Activated naive CD8-positive, alpha-beta T cell (primary cell): ENCODE results near the gene BCL11B.
"Not testable (repeated sequence)": the region's sequence is repeated elsewhere in the genome, so short reads cannot be mapped to it uniquely, and the experiment has no call there.

ENCODE experiments used
- H3K27ac Mint-ChIP-seq: one replicate; pipeline ENCODE4 v1.8.0; 2021; ENCODE audit warnings: mixed read lengths
- H3K27me3 Mint-ChIP-seq: one replicate; pipeline ENCODE4 v1.8.0; 2021; ENCODE audit warnings: mixed read lengths
- H3K36me3 Mint-ChIP-seq: one replicate; pipeline ENCODE4 v1.8.0; 2021; ENCODE audit warnings: mixed read lengths
- H3K4me1 Mint-ChIP-seq: one replicate; pipeline ENCODE4 v1.8.0; 2021; ENCODE audit warnings: low read depth, mixed read lengths
- H3K4me3 Mint-ChIP-seq: one replicate; pipeline ENCODE4 v1.8.0; 2021; ENCODE audit warnings: mild to moderate bottlenecking, mixed read lengths
- H3K9me3 Mint-ChIP-seq: one replicate; pipeline ENCODE4 v1.8.0; 2021; ENCODE audit warnings: low read depth, mixed read lengths

BCL11B gene

GRCh38 chr14:99233222-99234035, 38.6 kb downstream of the BCL11B start:
- Mint-ChIP-seq H3K4me3 (peak overlapping the region; percentile 88), H3K27me3 (no peaks in the 10 kb centered on the region), H3K4me1 (peaks cover 92% of the 10 kb centered on the region), H3K27ac (peak overlapping the region; percentile 98), H3K9me3 (no peaks in the 10 kb centered on the region), H3K36me3 (peaks cover 8% of the 10 kb centered on the region)

GRCh38 chr14:99232714-99233214, 39.2 kb downstream of the BCL11B start:
- H3K9me3 Mint-ChIP-seq, result no peaks in the 10 kb centered on the region
- peak overlapping the region; percentile 88 for H3K4me3 Mint-ChIP-seq
- H3K27me3 Mint-ChIP-seq, result no peaks in the 10 kb centered on the region
- H3K27ac Mint-ChIP-seq, result peak overlapping the region; percentile 98
- H3K4me1 Mint-ChIP-seq, result peaks cover 92% of the 10 kb centered on the region
- peaks cover 8% of the 10 kb centered on the region for H3K36me3 Mint-ChIP-seq

GRCh38 chr14:99231850-99232713, 39.9 kb downstream of the BCL11B start:
- H3K27ac Mint-ChIP-seq, result peak overlapping the region; percentile 98
- no peaks in the 10 kb centered on the region for H3K27me3 Mint-ChIP-seq
- H3K9me3 Mint-ChIP-seq, result no peaks in the 10 kb centered on the region
- peaks cover 92% of the 10 kb centered on the region for H3K4me1 Mint-ChIP-seq
- peak overlapping the region; percentile 88 for H3K4me3 Mint-ChIP-seq
- peaks cover 8% of the 10 kb centered on the region for H3K36me3 Mint-ChIP-seq

GRCh38 chr14:99231161-99231849, 40.7 kb downstream of the BCL11B start:
- no peaks in the 10 kb centered on the region for H3K27me3 Mint-ChIP-seq
- H3K27ac Mint-ChIP-seq, result peak overlapping the region; percentile 98
- peak overlapping the region; percentile 20 for H3K4me3 Mint-ChIP-seq
- peaks cover 8% of the 10 kb centered on the region for H3K36me3 Mint-ChIP-seq
- peaks cover 92% of the 10 kb centered on the region for H3K4me1 Mint-ChIP-seq
- no peaks in the 10 kb centered on the region for H3K9me3 Mint-ChIP-seq

GRCh38 chr14:99230208-99231151, 41.5 kb downstream of the BCL11B start:
- Mint-ChIP-seq H3K27me3 (no peaks in the 10 kb centered on the region), H3K36me3 (peaks cover 8% of the 10 kb centered on the region), H3K4me3 (peak overlapping the region; percentile 80), H3K4me1 (peaks cover 92% of the 10 kb centered on the region), H3K27ac (peak overlapping the region; percentile 92), H3K9me3 (no peaks in the 10 kb centered on the region)

- Mint-ChIP-seq H3K27me3 (no peaks in the 10 kb centered on the region), H3K36me3 (peaks cover 8% of the 10 kb centered on the region), H3K9me3 (no peaks in the 10 kb centered on the region), H3K27ac (peak overlapping the region; percentile 92), H3K4me1 (peaks cover 93% of the 10 kb centered on the region), H3K4me3 (peak overlapping the region; percentile 80)
Measured at GRCh38 chr14:99229654-99230207, 42.3 kb downstream of the BCL11B start.

GRCh38 chr14:99228760-99229159, 43.2 kb downstream of the BCL11B start:
- not testable (repeated sequence) for H3K9me3 Mint-ChIP-seq, H3K36me3 Mint-ChIP-seq, H3K27me3 Mint-ChIP-seq
- H3K4me3 Mint-ChIP-seq, result peak overlapping the region; percentile 80
- peak overlapping the region; percentile 92 for H3K27ac Mint-ChIP-seq
- H3K4me1 Mint-ChIP-seq, result peaks cover 93% of the 10 kb centered on the region

- peak overlapping the region; percentile 92 for H3K27ac Mint-ChIP-seq
Measured at GRCh38 chr14:99226687-99227086, 45.3 kb downstream of the BCL11B start.

GRCh38 chr14:99225436-99226203, 46.4 kb downstream of the BCL11B start:
- peak overlapping the region; percentile 56 for H3K4me3 Mint-ChIP-seq
- H3K27me3 Mint-ChIP-seq, result no peaks in the 10 kb centered on the region
- H3K4me1 Mint-ChIP-seq, result peaks cover 94% of the 10 kb centered on the region
- H3K27ac Mint-ChIP-seq, result peak overlapping the region; percentile 92
- peaks cover 8% of the 10 kb centered on the region for H3K36me3 Mint-ChIP-seq
- H3K9me3 Mint-ChIP-seq, result no peaks in the 10 kb centered on the region

More at GRCh38 chr14:99226687-99227086, 45.3 kb downstream of the BCL11B start:
- Mint-ChIP-seq H3K36me3 (peaks cover 8% of the 10 kb centered on the region), H3K4me3 (peak overlapping the region; percentile 56), H3K27me3 (no peaks in the 10 kb centered on the region), H3K4me1 (peaks cover 94% of the 10 kb centered on the region), H3K9me3 (no peaks in the 10 kb centered on the region)

- Mint-ChIP-seq H3K27ac (peak overlapping the region; percentile 92), H3K36me3 (peaks cover 8% of the 10 kb centered on the region), H3K4me1 (peaks cover 94% of the 10 kb centered on the region), H3K4me3 (peak overlapping the region; percentile 61), H3K27me3 (no peaks in the 10 kb centered on the region), H3K9me3 (no peaks in the 10 kb centered on the region)
Measured at GRCh38 chr14:99224948-99225347, 47.0 kb downstream of the BCL11B start.

GRCh38 chr14:99224116-99224910, 47.7 kb downstream of the BCL11B start:
- no peaks in the 10 kb centered on the region for H3K27me3 Mint-ChIP-seq

GRCh38 chr14:99221445-99221844, 50.6 kb downstream of the BCL11B start:
- no peak overlapping the region for H3K4me3 Mint-ChIP-seq

More at GRCh38 chr14:99224116-99224910, 47.7 kb downstream of the BCL11B start:
- peaks cover 93% of the 10 kb centered on the region for H3K4me1 Mint-ChIP-seq
- no peaks in the 10 kb centered on the region for H3K9me3 Mint-ChIP-seq
- H3K27ac Mint-ChIP-seq, result peak overlapping the region; percentile 92
- H3K36me3 Mint-ChIP-seq, result peaks cover 8% of the 10 kb centered on the region
- peak overlapping the region; percentile 61 for H3K4me3 Mint-ChIP-seq

More at GRCh38 chr14:99221445-99221844, 50.6 kb downstream of the BCL11B start:
- Mint-ChIP-seq H3K27me3 (no peaks in the 10 kb centered on the region), H3K27ac (peak overlapping the region; percentile 92), H3K36me3 (no peaks in the 10 kb centered on the region), H3K4me1 (peaks cover 87% of the 10 kb centered on the region), H3K9me3 (no peaks in the 10 kb centered on the region)
